NCI-H187 (cell line): ENCODE measurements around the gene ZRANB1.
"Not testable (repeated sequence)": the region's sequence is repeated elsewhere in the genome, so short reads cannot be mapped to it uniquely, and the experiment has no call there.

Experiments
- DNase-seq, 2 experiments: peaks; one replicate each; lab custom pipeline; 2025; lab: John Stamatoyannopoulos, UW

Gene ZRANB1

DNA sequence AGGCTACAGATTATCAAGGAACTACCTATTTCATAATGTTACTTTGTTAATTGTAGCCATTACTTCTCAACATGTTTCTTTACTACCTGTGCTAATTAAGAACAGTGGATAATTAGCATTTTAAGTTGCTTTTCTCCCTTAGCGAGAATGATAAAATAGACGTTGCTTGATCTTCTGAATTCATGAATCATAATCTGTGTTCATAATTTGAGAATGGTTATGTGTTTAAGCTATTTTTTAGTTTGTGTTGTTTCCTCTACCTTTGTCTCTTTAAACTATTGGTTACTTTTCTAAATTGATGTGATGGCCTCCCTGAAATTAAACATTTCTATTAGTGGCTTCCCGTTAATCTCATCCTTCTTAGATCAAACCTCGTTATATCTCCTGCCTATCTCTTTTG is at the start of gene ZRANB1:
Gene ZRANB1 (plus strand): TSS at position 301 of the 400 bp plus-strand sequence. CDS start 371 bp downstream, outside the sequence.
- DNase-seq = no peak

DNA sequence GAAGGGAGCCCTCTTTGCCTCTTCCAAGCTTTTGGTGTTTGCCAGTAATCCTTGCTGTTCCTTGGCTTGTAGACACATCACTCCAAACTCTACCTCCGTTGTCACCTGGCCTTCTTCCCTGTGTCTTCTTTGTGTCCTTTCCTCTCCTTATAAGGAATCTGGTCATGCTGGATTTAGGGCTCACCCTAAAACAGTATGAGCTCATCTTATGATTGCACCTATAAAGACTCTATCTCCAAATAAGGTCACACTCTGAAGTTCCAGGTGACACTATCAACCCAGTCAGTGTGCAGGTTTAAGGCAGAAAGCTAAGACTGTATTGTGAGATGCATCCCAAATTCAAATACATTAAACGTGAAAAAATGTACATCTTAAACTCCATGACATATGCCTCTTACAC is 49.0 kb upstream of the ZRANB1 start:
- DNase-seq = no peak

DNA sequence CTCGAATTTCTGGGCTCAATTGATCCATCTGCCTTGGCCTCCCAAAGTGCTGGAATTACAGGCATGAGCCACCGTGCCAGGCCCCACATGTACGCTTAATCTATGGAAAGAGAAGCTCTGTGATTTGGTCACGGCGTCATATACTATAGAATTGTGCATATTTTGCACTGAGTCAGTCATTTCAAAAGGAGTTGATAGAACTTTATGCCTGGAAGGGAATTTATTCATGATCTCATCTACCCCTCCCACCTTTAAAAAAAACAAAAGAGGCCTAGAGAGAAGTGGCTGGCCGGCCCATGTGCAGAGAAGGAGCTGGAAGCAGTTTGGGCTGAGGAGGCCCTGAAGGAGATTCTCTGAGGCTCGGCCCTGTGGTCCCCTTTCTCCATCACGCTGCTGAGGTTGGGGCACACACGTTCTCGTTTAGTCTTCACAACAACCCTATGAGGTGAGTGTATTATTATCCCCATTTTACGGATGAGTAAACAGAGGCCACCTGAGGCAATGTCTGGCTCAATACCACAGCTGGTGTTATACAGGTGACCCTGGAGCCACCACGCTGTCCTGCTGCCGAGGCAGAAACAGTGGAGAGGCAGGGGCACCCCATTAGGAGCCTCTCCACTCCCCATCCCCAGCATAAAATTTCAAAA is 47.2 kb upstream of the ZRANB1 start:
- no peak for DNase-seq

DNA sequence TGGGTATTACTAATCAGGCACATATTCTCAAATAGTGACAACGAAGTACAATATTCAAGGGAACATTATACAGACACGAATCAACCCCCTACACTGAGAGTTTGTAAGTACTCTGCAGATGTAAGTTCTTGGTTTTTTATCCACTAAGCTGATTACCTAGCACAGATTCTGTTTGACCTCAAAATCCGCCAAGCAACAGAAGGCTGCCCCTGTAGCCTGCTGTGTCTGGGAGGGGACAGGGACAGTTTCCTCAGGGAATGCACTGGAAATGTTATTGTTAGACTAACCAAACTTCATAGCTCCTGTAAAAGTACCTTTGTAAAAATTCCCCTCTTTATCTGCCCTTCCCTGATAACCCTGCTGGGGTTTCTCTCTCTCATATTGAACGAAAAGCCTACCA is 45.2 kb upstream of the ZRANB1 start:
- DNase-seq = no peak

DNA sequence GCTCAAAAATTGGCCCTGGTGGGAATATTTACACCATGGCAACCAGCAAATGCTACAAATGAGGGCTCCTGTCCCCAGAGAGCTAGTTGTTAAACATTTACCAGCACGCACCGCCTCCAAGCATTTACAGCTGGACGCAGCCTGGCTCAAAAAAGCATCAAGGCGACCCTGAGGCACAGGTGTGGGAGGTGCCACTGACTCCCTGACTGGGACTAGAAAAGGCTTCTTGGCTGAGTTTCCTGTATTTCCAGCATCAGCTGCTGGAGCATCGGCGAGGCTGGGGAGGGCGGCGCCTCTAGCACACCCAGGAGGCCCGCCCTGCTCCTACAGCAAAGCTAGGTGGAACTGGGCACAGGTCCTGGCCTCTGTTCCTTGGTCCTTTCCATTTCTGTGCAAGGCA is 43.5 kb upstream of the ZRANB1 start:
- DNase-seq = no peak

DNA sequence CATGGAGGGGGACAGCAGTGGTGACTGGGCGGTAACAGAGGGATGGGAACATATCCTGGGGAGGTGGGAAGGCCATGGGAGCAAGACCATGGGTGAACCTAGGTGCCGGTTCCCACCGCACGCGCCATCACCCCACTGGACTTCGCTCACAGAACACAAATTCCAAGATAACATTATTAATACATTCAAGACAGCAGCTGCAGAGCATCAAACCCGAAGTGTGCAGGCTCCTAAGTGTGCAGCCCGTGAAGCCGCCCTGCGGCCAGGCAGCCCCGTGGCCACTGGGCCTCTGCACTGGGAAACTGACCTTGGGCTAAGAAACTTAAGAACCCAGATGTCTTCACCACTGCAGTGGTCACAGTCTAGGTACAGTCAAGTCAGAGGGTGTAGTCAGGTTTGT is 42.8 kb upstream of the ZRANB1 start:
- DNase-seq = no peak

DNA sequence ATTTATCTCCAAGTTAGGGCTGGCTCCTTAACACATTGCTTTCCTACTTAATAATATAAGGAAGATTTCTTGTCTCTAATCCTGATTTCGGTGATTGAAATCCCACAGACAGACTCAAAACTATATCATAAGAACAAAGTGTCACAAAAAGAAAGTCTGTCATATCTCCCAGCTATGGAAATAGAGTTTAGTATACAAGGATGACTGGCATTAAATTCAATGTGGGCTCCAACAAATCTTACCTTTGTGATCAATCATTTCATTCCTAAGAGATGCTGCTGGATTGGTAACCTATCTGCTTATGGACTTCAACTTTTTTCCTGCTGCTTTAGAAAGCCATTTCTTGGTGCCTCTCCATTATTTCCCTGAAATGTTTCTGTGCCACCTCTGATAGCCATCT is 39.5 kb upstream of the ZRANB1 start:
- DNase-seq = no peak

DNA sequence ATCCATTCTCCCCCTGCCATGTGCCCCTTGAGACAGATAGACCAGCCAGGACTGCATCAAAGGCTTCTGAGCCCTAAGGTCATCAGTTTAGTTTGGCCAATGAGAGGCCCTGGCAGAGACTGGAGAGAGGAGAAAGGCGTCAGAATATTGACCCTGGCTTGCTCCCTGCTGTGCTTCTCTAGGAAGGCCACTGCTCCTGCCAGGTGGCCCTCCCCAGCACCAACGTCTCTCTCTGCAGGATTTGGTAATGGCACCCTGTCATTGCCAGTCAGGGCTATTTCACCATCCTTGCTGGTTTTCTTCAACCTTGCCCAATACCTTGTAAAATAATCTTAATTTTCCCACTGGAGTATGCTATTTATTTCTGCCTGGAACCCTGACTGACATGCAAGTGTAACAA is 38.8 kb upstream of the ZRANB1 start:
- DNase-seq = no peak

DNA sequence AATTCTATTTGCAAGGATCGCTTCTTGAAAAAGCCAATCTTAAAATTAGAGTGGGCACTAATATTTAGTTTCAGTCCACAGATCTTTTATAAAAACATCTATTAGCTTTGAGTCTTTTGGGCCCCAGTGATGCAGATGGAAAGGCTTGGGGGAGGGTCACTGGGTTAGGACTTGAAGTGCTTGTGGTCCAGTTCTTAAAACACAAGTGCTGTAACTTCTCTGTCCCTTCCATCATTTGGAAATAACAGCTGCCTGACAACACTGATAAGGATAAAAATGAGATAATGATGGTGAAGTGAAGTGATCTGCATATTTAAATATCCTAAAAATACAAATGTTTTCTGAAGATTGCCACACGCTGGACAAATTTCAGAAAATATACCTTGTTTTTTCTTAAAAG is 37.1 kb upstream of the ZRANB1 start:
- no peak for DNase-seq

DNA sequence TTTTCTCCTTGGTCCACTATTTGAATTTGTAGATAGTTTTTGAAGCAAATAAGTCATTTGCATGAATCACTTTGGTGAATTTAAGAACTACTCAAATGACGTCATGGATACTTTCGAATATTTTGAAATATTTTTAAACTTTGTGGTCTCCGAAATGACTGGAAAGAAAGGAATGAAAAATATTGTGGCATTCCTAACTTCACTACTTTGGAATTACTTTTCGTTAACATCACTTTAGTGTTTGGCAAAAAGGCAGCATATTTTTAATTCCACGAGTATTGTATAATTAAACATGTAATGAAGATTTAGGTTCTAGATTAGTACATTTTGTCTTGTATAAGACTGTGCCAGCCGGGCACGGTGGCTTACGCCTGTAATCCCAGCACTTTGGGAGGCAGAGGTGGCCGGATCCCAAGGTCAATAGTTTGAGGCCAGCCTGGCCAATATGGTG is 35.3 kb upstream of the ZRANB1 start:
- no peak for DNase-seq

DNA sequence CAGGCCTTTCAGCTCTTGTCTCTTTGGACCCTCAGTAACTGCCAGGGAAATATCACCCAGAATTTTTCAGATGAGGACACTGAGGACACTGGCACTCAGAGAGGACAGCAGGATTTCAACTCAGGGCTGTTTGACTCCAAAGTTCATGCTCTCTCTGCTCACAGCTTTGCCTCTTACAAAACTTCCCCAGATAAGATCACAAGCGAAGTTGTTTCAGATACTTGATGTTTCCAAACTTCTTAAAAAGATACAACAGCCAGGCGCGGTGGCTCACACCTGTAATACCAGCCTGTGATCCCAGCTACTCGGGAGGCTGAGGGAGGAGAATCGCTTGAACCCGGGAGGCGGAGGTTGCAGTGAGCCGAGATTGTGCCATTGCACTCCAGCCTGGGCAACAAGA is 32.4 kb upstream of the ZRANB1 start:
- no peak for DNase-seq

DNA sequence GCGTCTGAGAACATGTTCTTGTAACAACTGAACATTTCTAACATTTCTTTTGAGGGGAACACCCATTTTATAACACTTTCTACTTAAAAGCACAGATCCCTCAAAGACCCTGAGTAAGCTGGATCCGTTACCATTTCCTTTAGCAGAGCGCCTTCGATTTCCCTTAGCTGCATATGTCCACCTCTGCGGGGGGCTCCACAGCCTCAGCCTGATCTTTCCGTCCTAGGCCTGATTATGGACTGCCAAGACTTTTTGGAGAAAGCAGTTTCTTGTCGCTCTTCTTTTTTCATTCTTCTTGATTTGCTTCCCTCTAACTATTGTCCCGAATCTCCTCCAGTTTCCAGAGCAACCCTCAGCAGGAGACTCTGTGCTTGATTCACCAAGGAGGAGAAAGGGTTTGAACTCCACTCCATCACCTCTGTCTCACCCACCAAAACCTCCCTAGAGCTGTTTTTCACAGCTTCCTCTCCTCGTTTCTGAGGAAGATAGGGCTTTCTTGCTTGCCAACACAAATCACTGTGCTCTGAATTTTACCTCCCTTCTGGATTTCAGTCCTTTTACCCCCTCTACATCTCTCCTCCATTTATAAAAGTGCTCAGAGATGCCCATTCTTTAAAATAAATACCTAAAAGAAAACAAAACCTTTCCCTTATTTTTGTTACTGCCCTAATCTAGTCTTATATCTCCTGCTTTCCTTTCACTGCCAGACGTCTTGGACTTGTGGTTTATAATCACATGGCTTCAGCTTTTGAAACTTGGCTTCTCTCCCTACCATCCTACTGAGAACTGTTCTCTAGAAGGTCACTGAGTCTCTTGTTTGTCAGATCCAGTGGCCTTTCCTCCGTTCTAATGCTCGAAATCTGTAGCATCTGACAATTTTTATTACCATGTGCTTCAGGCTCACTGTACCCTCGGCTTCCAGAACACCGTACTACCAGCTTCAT is 30.5 kb upstream of the ZRANB1 start:
- no peak for DNase-seq

DNA sequence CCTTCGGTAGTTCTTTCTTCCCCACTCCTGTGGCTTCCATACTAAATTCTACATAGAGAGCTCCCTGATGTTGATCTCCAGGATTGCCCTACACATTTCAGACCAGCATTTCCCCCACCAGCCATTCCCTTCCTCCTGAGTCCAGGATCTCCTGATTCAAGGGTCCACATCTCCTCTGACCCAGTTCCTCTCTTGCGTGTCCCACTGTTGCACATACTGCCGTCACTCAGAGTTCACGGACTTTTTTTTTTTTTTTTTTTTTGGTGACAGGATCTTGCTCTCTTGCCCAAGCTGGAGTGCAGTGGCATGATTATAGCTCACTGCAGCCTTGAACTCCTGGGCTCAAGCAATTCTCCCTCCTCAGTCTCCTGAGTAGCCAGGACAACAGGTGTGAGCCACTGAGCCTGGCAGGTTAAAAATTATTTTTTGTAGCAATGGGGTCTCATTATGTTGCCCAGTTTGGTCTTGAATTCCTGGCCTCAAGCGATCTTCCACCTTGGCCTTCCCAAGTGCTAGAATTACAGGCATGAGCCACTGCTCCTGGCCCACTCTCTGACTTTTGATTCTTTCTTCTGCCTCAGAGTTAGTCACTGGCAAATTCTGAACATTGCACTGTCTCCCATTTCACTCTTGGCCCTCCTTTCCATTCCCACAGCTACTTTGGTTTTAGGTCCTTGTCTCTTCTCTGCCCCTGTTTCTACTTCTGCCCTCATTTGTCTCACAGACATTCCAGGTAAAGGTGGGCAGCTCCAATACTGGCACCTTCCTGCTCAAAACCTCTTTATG is 29.6 kb upstream of the ZRANB1 start:
- no peak for DNase-seq

DNA sequence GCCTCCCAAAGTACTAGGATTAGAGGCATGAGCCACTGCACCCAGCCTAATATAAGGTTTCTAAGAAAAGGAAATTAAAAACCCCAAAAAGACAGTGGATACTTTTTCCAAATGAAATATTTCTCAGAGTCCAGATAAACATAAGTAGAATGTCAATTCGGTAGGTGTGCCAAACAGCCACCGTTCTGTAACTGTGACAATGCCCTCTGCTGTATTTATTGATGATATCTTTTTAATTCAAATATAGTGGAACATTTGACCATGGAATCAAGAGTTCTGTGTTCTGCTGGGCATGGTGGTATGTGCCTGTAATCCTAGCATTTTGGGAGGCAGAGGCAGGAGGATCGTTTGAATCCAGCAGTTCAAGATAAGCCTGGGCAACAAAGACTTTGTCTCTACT is 28.8 kb upstream of the ZRANB1 start:
- DNase-seq = no peak

DNA sequence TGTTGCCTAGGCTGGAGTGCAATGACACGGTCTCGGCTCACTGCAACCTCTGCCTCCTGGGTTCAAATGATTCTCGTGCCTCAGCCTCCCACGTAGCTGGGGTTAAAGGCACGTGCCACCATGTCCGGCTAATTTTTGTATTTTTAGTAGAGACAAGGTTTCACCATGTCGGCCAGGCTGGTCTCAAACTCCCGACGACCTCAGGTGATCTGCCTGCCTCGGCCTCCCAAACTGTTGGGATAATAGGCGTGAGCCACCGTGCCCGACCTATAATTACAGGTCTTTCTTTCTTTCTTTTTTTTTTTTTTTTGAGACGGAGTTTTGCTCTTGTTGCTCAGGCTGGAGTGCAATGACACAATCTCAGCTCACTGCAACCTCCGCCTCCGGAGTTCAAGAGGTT is 27.5 kb upstream of the ZRANB1 start:
- DNase-seq = not testable (repeated sequence)

DNA sequence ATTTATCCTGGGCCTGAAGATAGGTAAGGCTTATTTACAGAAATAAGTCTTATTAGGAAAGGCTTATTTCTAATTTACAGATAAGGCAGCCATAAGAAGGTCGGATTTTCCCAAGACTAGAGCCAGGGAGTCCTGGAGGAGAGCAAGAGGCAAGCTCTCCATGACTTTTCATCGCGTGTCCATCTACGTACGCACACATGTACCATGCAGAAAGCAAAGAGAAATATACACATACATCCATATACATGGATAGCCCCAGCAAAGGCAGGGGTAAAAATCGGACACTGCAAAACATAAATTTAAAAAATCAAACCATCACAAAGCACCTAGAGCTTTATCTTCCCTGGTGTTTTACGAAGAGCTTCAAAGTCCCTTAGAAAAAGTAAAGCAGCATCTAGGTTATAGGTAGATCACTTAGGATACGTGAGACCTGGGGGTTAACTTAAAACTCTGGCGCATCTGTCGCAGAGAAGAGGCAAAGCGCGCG is 25.8 kb upstream of the ZRANB1 start:
- no peak for DNase-seq

DNA sequence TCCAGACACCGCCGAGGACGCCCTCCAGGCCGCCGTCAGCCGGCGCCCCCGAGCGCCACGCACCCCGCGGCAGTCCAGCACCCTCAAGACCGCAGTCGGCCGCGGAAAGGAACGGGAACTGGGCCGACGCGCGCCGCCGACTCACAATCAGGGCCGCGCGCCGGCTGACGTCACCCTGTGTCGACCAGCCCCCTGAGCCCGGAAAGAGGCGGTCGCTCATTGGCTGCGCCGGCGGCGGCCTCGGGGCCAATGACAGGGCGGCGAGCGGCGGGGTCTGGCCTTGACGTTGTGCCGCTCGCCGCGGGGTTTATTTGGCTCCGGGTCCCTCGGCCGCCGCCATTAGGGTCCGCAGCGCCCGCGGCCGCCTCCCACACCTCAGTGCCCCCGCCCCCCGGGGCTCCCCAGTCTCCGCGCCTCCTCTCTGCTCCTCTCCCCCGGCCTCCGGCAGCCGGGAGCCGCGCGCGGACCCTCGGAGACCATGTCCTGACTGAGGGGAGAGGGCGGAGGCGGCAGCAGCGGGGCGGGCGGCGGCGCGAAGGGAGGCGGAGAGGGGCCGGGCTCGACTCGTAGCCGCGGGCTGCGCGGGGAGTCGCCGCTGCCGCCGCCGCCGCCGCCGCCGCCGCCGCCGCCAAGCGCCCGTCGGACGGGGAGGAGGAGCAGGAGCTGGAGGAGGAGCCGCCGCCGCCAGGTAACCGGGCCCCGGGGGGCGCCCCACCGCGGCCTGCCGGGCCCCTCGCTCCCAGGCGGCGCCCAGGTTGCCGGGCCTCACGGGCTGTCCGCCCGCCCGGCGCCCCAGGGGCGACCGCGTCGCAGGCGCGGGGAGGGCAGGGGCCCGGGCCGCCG is 25.1 kb upstream of the ZRANB1 start:
- DNase-seq = peak; percentile 59 to 86

DNA sequence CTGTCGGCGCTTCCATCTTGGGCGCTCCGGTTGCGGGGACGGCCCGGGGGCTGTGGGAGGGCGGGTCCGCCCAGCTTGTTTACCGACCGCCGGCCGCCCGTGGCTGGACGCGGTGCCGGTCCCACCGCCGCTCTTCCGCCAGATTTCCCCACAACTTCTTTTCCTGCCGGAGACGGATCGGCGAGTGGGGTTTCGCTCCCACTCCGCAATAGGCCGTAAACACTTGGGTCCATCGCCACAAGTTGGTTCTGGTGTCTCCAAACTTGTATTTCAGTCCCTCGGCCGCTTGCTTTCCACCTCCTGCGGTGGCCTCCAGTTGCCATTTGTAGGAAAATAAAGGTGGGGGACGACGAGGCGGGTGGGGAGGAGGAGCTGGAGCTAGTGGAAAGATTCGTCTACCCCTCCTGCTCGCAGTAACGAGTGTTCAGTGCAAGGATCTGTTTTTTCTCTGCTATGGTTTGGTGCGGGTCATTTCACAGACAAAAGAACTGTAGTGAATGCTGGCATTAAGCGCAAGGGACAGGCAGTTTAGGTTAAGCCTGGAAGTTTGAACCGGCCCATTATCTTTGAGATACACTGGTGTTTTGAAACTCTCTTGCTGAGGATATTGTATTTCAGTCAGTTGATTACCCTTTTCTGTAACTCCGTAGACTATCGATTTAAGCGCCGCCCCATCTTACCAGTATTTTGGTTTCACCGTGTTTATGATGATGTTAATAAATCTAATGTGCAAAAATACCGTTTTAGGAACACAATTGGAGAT is 24.3 kb upstream of the ZRANB1 start:
- no peak for DNase-seq

DNA sequence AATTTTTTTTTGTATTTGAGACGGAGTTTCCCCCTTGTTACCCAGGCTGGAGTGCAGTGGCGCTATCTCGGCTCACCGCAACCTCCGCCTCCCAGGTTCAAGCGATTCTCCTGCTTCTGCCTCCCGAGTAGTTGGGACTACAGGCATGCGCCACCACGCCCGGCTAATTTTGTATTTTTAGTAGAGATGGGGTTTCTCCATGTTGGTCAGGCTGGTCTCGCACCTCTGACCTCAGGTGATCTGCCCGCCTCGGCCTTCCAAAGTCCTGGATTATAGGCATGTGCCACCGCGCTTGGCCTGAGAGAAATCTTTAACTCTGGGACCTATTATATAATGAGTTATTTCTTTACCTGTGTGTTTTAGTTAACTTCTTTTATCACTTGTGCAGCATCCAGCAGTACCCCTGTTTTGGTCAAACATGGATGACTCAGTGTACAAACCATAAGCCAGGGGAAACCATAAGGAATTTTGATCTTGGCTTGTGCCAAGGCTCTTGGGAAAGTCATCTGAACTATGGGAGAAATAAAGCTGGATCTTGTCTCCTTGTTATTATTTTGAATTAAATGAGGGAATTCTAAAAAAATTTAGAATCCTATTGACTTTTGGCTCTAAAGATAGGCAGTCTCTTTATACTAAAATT is 23.6 kb upstream of the ZRANB1 start:
- no peak for DNase-seq

DNA sequence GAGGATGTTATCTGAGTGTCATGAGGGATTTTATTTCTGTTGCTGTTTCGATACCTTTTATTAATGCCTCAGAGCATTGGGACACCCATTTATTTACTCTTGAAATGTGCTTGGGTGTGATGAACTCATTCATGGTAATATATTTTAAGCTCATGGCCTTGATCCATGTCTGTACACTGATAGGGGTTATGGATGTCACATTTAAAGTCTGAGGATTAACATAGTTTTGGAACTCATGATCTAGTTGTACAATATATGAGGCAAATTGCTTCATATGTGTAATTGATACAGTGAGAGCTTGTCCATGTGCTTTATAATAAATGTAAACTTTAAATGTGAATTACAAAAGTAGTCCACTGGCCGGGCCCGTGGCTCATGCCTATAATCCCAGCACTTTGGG is 23.0 kb upstream of the ZRANB1 start:
- DNase-seq = no peak
